Smooth muscle cell of the pulmonary artery (primary cell): ENCODE measurements around the gene SLC39A11. TPM values are rescaled to one million over a fixed set of nuclear protein-coding genes. Genes with fewer than 3 reads are reported as not detected.

Experiments
- total RNA-seq: library from RNA; depleted of rRNA; stranded (reverse); fragments of >200 nt; gene quantifications from 2 replicates; pipeline ENCODE4 v1.2.3, GENCODE V29; 2014

SLC39A11 gene
- 24.0 and 32.4 TPM in 2 replicates for total RNA-seq

GRCh38 chr17:73092523-73093135 lies at the start of gene SLC39A11:
Gene SLC39A11, minus strand, starts transcription at chr17:73092688. Its CDS starts 3,924 bp downstream, at chr17:73088764.

Other genes with a start within 250 kb of the SLC39A11 start
- gene SSTR2, start 72.3 kb upstream of the SLC39A11 start, total RNA-seq: under 0.01 and 0.33 TPM in 2 replicates
- gene COG1, start 100.4 kb upstream of the SLC39A11 start, total RNA-seq: 27.0 and 32.7 TPM in 2 replicates
- 0.13 TPM in 1 of 2 replicates, not detected in the other for gene CPSF4L, start 169.2 kb upstream of the SLC39A11 start, total RNA-seq
- gene CDC42EP4, start 219.3 kb upstream of the SLC39A11 start, total RNA-seq: 36.4 and 40.6 TPM in 2 replicates